ENCODE results near the gene PTGDS. TPM values are rescaled to one million over a fixed set of nuclear protein-coding genes. Genes with fewer than 3 reads are reported as not detected.

Gene PTGDS
- total and polyA plus RNA-seq, 2 donors (not counting 1 experiment from before 2014, with no cell fraction given): 0.13 TPM; not detected in 1

GRCh38 chr9:136944519-136945332 is 32.6 kb upstream of the PTGDS start, which contains the start of the genes C8G and FBXW5:
Gene C8G, plus strand, starts transcription at chr9:136945243. Its CDS starts 78 bp downstream, at chr9:136945321.
Gene FBXW5, minus strand, starts transcription at chr9:136944738. Its CDS starts 655 bp downstream, at chr9:136944083.
- Histone ChIP-seq H3K4me3 (ENCODE audit: control extremely low read depth in 1 of 5, extremely low read depth in 1 of 5, insufficient read depth in 1 of 5, low read depth in 2 of 5, low read length in 4 of 5) (peak within 1 kb of the TSS; percentile 47 to 72 (median 63)), H3K36me3 (replicated peaks in 1 of 2; ENCODE audit: control extremely low read depth in 1 of 2, control insufficient read depth in 1 of 2, extremely low read depth in 1 of 2, insufficient read depth in 2 of 2, low read length in 1 of 2) (peaks cover 2 to 31% of the 10 kb centered on the region in 2 experiments), H2AFZ (ENCODE audit: insufficient read depth, low read depth, low read length, poor library complexity, severe bottlenecking) (peak within 1 kb of the TSS; percentile 60), H3K27me3 (replicated peaks in 1 of 4; ENCODE audit: control extremely low read depth in 1 of 4, control insufficient read depth in 3 of 4, insufficient read depth in 4 of 4, low read length in 3 of 4) (no peaks in the 10 kb centered on the region), H3K27ac (ENCODE audit: low read length in 2 of 2) (peak within 1 kb of the TSS in 1 of 2 donors; percentile 48), H4K20me1 (ENCODE audit: control insufficient read depth, insufficient read depth, low read length, poor library complexity, severe bottlenecking) (peaks cover 44% of the 10 kb centered on the region), H3K9me3 (ENCODE audit: control extremely low read depth in 1 of 3, control insufficient read depth in 2 of 3, insufficient read depth in 1 of 3, low read length in 2 of 3) (no peaks in the 10 kb centered on the region), H3K4me1 (ENCODE audit: control insufficient read depth in 2 of 2, insufficient read depth in 2 of 2, low read length in 2 of 2) (peaks cover 11 to 22% of the 10 kb centered on the region in 2 donors), H3K4me2 (replicated peaks; ENCODE audit: low read depth, low read length, poor library complexity, severe bottlenecking) (peak within 1 kb of the TSS; percentile 81), H3K79me2 (ENCODE audit: control insufficient read depth, insufficient read depth, low read length) (peaks cover 22% of the 10 kb centered on the region), H3K9ac (ENCODE audit: low read length) (peak within 1 kb of the TSS; percentile 69)
- WGBS (ENCODE audit: insufficient coverage): 4% methylated on average over 74 of the region's 74 CpGs
- no peaks in the 10 kb centered on the region for H3K9me3 Mint-ChIP-seq (ENCODE audit: insufficient read depth)
- intact Hi-C loops (cut with micrococcal nuclease): loop anchor here (1.0 to 2.0 kb wide), 6 partner anchors 42 to 154 kb away; partner anchors contain the start of genes PAXX, PHPT1, TMEM141 and TRAF2
- peak within 1 kb of the TSS; percentile 87 for H3K27ac Mint-ChIP-seq
- peak; percentile 91 for ATAC-seq (ENCODE audit: low read depth)
- ChIA-PET CTCF (interaction anchor here (1.0 to 2.4 kb wide), 7 partner anchors 48 to 139 kb away, joined by 3 to 10 read pairs (median 6); partner anchors contain the start of genes AJM1 and PAXX), POLR2A (interaction anchor here (0.6 to 1.0 kb wide), 2 partner anchors 47 to 65 kb away, joined by 3 read pairs; no protein-coding TSS in a partner anchor)
- no peaks in the 10 kb centered on the region for H3K27me3 Mint-ChIP-seq
- peaks cover 12% of the 10 kb centered on the region for H3K4me1 Mint-ChIP-seq
- DNase-seq: peak; percentile 96
- H3K4me3 Mint-ChIP-seq: peak within 1 kb of the TSS; percentile 80
- no peak for TF ChIP-seq EZH2 (IDR thresholded peaks at IDR 0.05; ENCODE audit: borderline replicate concordance, insufficient read depth, low read depth, low read length, poor library complexity, severe bottlenecking)
- TF ChIP-seq CTCF (IDR thresholded peaks at IDR 0.05): peak; percentile 90

Measured in B cell (primary cell).